Left lung (tissue), 10 donors: ENCODE results near the gene TTC7B. TPM values are rescaled to one million over a fixed set of nuclear protein-coding genes. Genes with fewer than 3 reads are reported as not detected.
A peak's percentile ranks its signal among the peaks of the same experiment; 100 is the strongest.
"Not testable (repeated sequence)": the region's sequence is repeated elsewhere in the genome, so short reads cannot be mapped to it uniquely, and the experiment has no call there.

Experiments
- ATAC-seq: fragments of 200-7000 bp; cut with Tn5 transposase; one replicate; pipeline ENCODE4 v1.9.1; 2020; ENCODE audit warnings: moderate library complexity
- DNase-seq, 4 donors: peaks; one replicate each; pipeline ENCODE4 v3.0.0-alpha.2; 2013 to 2020
- H3K27ac ChIP-seq, 2 donors: fragments of 200-600 bp; sonication (generic) in 1 of 2; one replicate each; pipeline versions ENCODE4 v1.5.0 to v1.8.0; 2020 to 2021
- H3K27me3 ChIP-seq, 2 donors: fragments of 200-600 bp; sonication (generic) in 1 of 2; one replicate each; pipeline versions ENCODE4 v1.5.0 to v1.8.0; 2020 to 2021
- H3K36me3 ChIP-seq, 2 donors: fragments of 200-600 bp; sonication (generic) in 1 of 2; one replicate each; pipeline versions ENCODE4 v1.5.0 to v1.8.0; 2020 to 2021
- H3K4me1 ChIP-seq, 2 donors: fragments of 200-600 bp; one replicate each; pipeline ENCODE4 v1.8.0; 2021
- H3K4me3 ChIP-seq, 2 donors: fragments of 200-600 bp; sonication (generic) in 1 of 2; one replicate each; pipeline versions ENCODE4 v1.5.0 to v1.8.0; 2020 to 2021; ENCODE audit warnings: mild to moderate bottlenecking in 1 of 2
- H3K9me3 ChIP-seq, 2 donors: fragments of 200-600 bp; sonication (generic) in 1 of 2; one replicate each; pipeline versions ENCODE4 v1.5.0 to v1.8.0; 2020 to 2021
- CTCF ChIP-seq, 2 donors: fragments of 200-600 bp; sonication (generic) in 1 of 2; IDR thresholded peaks; one replicate each; pipeline versions ENCODE4 v1.5.0 to v1.8.0; 2021; ENCODE audit warnings: antibody characterized with exemption in 2 of 2
- intact Hi-C, 2 donors: fragments of 100-400 bp; cut with DNase I; formaldehyde crosslinking; loops; one replicate each; pipeline versions ENCODE4 v1.11.2 to v1.14.2; 2022
- polyA plus RNA-seq, 6 donors: library from polyadenylated mRNA; unstranded; fragments of 120-200 nt; gene quantifications; one replicate each; pipeline ENCODE4 v1.2.1, GENCODE V29; 2013; ENCODE audit not compliant: insufficient read length in 6 of 6
- total RNA-seq, 2 donors: library from RNA; stranded (reverse); fragmentation: NEBNext Ultra II Directional; extraction: Animal tissue kit (Norgen Biotek cat#: 25700); gene quantifications; one replicate each; pipeline ENCODE4 v1.2.1, GENCODE V29; 2021
- donor health status: DM: no; HTN: yes; CAD: no.
- donor health status: DM: no; HTN: no; CAD: no.

TTC7B gene
- total and polyA plus RNA-seq, 8 donors: 26.8 to 47.5 (median 39.5) TPM

GRCh38 chr14:90830931-90831701 lies 14.9 kb upstream of the TTC7B start:
- no peak for TF ChIP-seq CTCF (IDR thresholded peaks at IDR 0.05)
- DNase-seq (no peak), ATAC-seq (no peak)
- intact Hi-C loops: no loop called here
- Histone ChIP-seq H3K27ac (no peak overlapping the region), H3K27me3 (no peaks in the 10 kb centered on the region), H3K36me3 (no peaks in the 10 kb centered on the region), H3K4me3 (no peak overlapping the region), H3K4me1 (peaks cover 3 to 21% of the 10 kb centered on the region in 2 donors), H3K9me3 (no peaks in the 10 kb centered on the region)

- no peaks in the 10 kb centered on the region for H3K27me3 ChIP-seq
- no peak overlapping the region for H3K4me3 ChIP-seq
- no peak overlapping the region for H3K27ac ChIP-seq
- H3K4me1 ChIP-seq: peaks cover 3 to 19% of the 10 kb centered on the region in 2 donors
- peaks cover 0 to 4% of the 10 kb centered on the region in 2 donors for H3K9me3 ChIP-seq
- DNase-seq: peak in 1 of 4 donors; percentile 25
- no peak for TF ChIP-seq CTCF (IDR thresholded peaks at IDR 0.05)
- intact Hi-C loops: no loop called here
- no peaks in the 10 kb centered on the region for H3K36me3 ChIP-seq
- no peak for ATAC-seq
These were observed 13.4 kb upstream of the TTC7B start for GRCh38 chr14:90829677-90830076.

- TF ChIP-seq CTCF (IDR thresholded peaks at IDR 0.05): no peak
- H3K27ac ChIP-seq: peak overlapping the region; percentile 85 to 94
- DNase-seq (no peak), ATAC-seq (peak; percentile 54)
- intact Hi-C loops: no loop called here
- peaks cover 3 to 19% of the 10 kb centered on the region in 2 donors for H3K4me1 ChIP-seq
- H3K9me3 ChIP-seq: peaks cover 0 to 12% of the 10 kb centered on the region in 2 donors
- no peaks in the 10 kb centered on the region for H3K27me3 ChIP-seq
- peak overlapping the region in 1 of 2 donors; percentile 30 for H3K4me3 ChIP-seq
- no peaks in the 10 kb centered on the region for H3K36me3 ChIP-seq
These were observed 12.6 kb upstream of the TTC7B start for GRCh38 chr14:90828642-90829487.

GRCh38 chr14:90827919-90828610 lies 11.8 kb upstream of the TTC7B start:
- intact Hi-C loops: no loop called here
- Histone ChIP-seq H3K9me3 (peaks cover 0 to 20% of the 10 kb centered on the region in 2 donors), H3K27me3 (no peaks in the 10 kb centered on the region), H3K27ac (peak overlapping the region; percentile 85 to 94), H3K4me3 (peak overlapping the region; percentile 16 to 30), H3K4me1 (peaks cover 3 to 19% of the 10 kb centered on the region in 2 donors), H3K36me3 (no peaks in the 10 kb centered on the region)
- peak; percentile 81 to 97 (median 94) for DNase-seq
- peak; percentile 100 for ATAC-seq
- no peak for TF ChIP-seq CTCF (IDR thresholded peaks at IDR 0.05)

- H3K36me3 ChIP-seq, H3K4me3 ChIP-seq, ATAC-seq, DNase-seq, intact Hi-C loops, H3K4me1 ChIP-seq, H3K27ac ChIP-seq, H3K27me3 ChIP-seq: not testable (repeated sequence)
- H3K9me3 ChIP-seq: peaks cover 0 to 27% of the 10 kb centered on the region in 2 donors
These were observed 7.3 kb upstream of the TTC7B start for GRCh38 chr14:90823542-90823941.
